Neural cell (in vitro differentiated cells): Measurements from ENCODE around the gene PHF21B. TPM values are rescaled to one million over a fixed set of nuclear protein-coding genes. Genes with fewer than 3 reads are reported as not detected.
"Not testable (repeated sequence)": the region's sequence is repeated elsewhere in the genome, so short reads cannot be mapped to it uniquely, and the experiment has no call there.

ENCODE experiments used
- H2AFZ ChIP-seq: fragments of 200-600, 300-800 bp; sonication (generic), shearing (Covaris generic); 2 replicates; pipeline ENCODE4 v1.6.0; 2014; ENCODE audit warnings: low read depth, mild to moderate bottlenecking, antibody characterized with exemption, low read length, moderate library complexity
- H3F3A ChIP-seq: fragments of 200-600 bp; shearing (Covaris generic); 2 replicates; pipeline ENCODE4 v1.6.1; 2016; ENCODE audit warnings: mild to moderate bottlenecking, moderate library complexity, mixed read lengths, antibody characterized with exemption, low read length; ENCODE audit not compliant: insufficient read depth, poor library complexity, severe bottlenecking
- H3K27ac ChIP-seq: fragments of 200-600, 300-800 bp; sonication (generic), shearing (Covaris generic); 2 replicates; pipeline ENCODE4 v1.5.1; 2014; ENCODE audit warnings: mild to moderate bottlenecking, low read length, moderate library complexity
- H3K27me3 ChIP-seq: fragments of 300-800, 200-600 bp; sonication (generic), shearing (Covaris generic); 2 replicates; pipeline ENCODE4 v1.6.0; 2014; ENCODE audit warnings: mild to moderate bottlenecking, low read depth, low read length, moderate library complexity; ENCODE audit not compliant: insufficient read depth
- H3K36me3 ChIP-seq: fragments of 300-800, 200-600 bp; sonication (generic), shearing (Covaris generic); 2 replicates; pipeline ENCODE4 v1.5.1; 2014; ENCODE audit warnings: mild to moderate bottlenecking, antibody characterized with exemption, low read length, moderate library complexity; ENCODE audit not compliant: insufficient read depth
- H3K4me2 ChIP-seq: fragments of 300-800, 200-600 bp; sonication (generic), shearing (Covaris generic); 2 replicates; pipeline ENCODE4 v1.6.0; 2014; ENCODE audit warnings: mild to moderate bottlenecking, low read length
- H3K4me3 ChIP-seq: fragments of 300-800, 200-600 bp; sonication (generic), shearing (Covaris generic); 2 replicates; pipeline ENCODE4 v1.5.1; 2014; ENCODE audit warnings: mild to moderate bottlenecking, low read length, moderate library complexity
- H3K79me2 ChIP-seq: fragments of 200-600 bp; shearing (Covaris generic); replicated peaks from 2 replicates; pipeline ENCODE4 v1.6.0; 2014; ENCODE audit warnings: mild to moderate bottlenecking, low read length, moderate library complexity; ENCODE audit not compliant: insufficient read depth
- H3K9ac ChIP-seq: fragments of 300-800, 200-600 bp; sonication (generic), shearing (Covaris generic); 2 replicates; pipeline ENCODE4 v1.6.1; 2016; ENCODE audit warnings: mild to moderate bottlenecking, low read length, mixed read lengths
- H3K9me2 ChIP-seq: fragments of 200-600 bp; shearing (Covaris generic); 2 replicates; pipeline ENCODE4 v1.6.1; 2016; ENCODE audit warnings: mild to moderate bottlenecking, low read length, mixed read lengths; ENCODE audit not compliant: insufficient read depth
- H3K9me3 ChIP-seq: fragments of 200-600, 300-800 bp; sonication (generic), shearing (Covaris generic); 2 replicates; pipeline ENCODE4 v1.6.1; 2016; ENCODE audit warnings: mild to moderate bottlenecking, mixed run types, low read length, moderate library complexity, mixed read lengths
- H4K20me1 ChIP-seq: fragments of 200-600 bp; shearing (Covaris generic); 2 replicates; pipeline ENCODE4 v1.6.1; 2016; ENCODE audit warnings: mild to moderate bottlenecking, mixed run types; ENCODE audit not compliant: insufficient read depth
- EP300 ChIP-seq: fragments of 450-650 bp; conservative IDR thresholded peaks from 2 replicates; pipeline ENCODE4 v1.6.1; 2014; ENCODE audit warnings: antibody characterized with exemption, mild to moderate bottlenecking, moderate library complexity; ENCODE audit not compliant: poor library complexity, severe bottlenecking
- EZH2 ChIP-seq: fragments of 200-600, 300-800 bp; shearing (Covaris generic), sonication (generic); IDR thresholded peaks from 2 replicates; pipeline ENCODE4 v1.6.1; 2014; ENCODE audit warnings: antibody characterized with exemption, low read length, borderline replicate concordance, mild to moderate bottlenecking; ENCODE audit not compliant: insufficient read depth, poor library complexity, severe bottlenecking
- MXI1 ChIP-seq: fragments of 450-650 bp; conservative IDR thresholded peaks from 2 replicates; pipeline ENCODE4 v1.6.1; 2014; ENCODE audit warnings: antibody characterized with exemption, mild to moderate bottlenecking; ENCODE audit not compliant: poor library complexity, severe bottlenecking
- POLR2AphosphoS5 ChIP-seq: IDR thresholded peaks from 2 replicates; pipeline ENCODE4 v1.6.1; 2012
- RAD21 ChIP-seq: fragments of 450-650 bp; conservative IDR thresholded peaks from 2 replicates; pipeline ENCODE4 v1.6.1; 2014; ENCODE audit warnings: antibody characterized with exemption, mild to moderate bottlenecking, moderate library complexity
- SMC3 ChIP-seq: fragments of 450-650 bp; conservative IDR thresholded peaks from 2 replicates; pipeline ENCODE4 v1.6.1; 2014; ENCODE audit warnings: antibody characterized with exemption, mild to moderate bottlenecking, moderate library complexity; ENCODE audit not compliant: poor library complexity
- TAF1 ChIP-seq: IDR thresholded peaks from 2 replicates; pipeline ENCODE4 v1.6.1; 2012; ENCODE audit warnings: low read depth
- polyA plus RNA-seq: library from polyadenylated mRNA; depleted of rRNA; stranded (reverse); fragments of >200 nt; gene quantifications from 2 replicates; pipeline ENCODE4 v1.2.3, GENCODE V29; 2014
- TF ChIP-seq, protein P1 (sequence below): fragments of 450-650 bp; IDR thresholded peaks from 2 replicates; pipeline ENCODE4 v1.5.1; 2014; ENCODE audit warnings: antibody characterized with exemption, mild to moderate bottlenecking, moderate library complexity; ENCODE audit not compliant: poor library complexity, severe bottlenecking
- TF ChIP-seq, protein P2 (sequence below): IDR thresholded peaks from 2 replicates; pipeline ENCODE4 v1.6.1; 2012; ENCODE audit warnings: borderline replicate concordance

The PHF21B gene
- polyA plus RNA-seq, 1 donor from 2014 or later, result 49.5 TPM

DNA sequence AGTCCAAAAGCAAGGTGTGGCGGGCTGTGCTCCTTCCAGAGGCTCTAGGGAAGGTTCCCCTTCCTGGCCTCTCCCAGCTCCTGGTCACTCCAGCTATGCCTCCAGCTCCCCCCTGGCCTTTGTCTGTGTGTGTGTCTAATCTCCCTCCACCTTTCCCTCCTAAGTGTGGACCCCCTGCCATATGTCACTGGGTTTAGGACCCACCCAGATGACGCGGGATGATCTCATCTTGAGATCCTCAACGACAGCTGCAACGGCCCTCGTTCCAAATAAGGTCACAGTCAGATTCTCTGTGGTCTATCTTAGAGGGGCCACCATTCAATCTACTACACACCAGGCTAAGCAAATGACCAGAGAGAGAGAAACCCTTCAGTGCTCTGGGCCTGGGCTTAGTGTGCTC, 149.5 kb downstream of the PHF21B start:
- no peaks in the 10 kb centered on the region for H3K79me2 ChIP-seq
- H3F3A ChIP-seq, result no peaks in the 10 kb centered on the region
- TF ChIP-seq EP300 (no peak), SMC3 (no peak), MXI1 (no peak), RAD21 (no peak)
- TF ChIP-seq, protein P1, sequence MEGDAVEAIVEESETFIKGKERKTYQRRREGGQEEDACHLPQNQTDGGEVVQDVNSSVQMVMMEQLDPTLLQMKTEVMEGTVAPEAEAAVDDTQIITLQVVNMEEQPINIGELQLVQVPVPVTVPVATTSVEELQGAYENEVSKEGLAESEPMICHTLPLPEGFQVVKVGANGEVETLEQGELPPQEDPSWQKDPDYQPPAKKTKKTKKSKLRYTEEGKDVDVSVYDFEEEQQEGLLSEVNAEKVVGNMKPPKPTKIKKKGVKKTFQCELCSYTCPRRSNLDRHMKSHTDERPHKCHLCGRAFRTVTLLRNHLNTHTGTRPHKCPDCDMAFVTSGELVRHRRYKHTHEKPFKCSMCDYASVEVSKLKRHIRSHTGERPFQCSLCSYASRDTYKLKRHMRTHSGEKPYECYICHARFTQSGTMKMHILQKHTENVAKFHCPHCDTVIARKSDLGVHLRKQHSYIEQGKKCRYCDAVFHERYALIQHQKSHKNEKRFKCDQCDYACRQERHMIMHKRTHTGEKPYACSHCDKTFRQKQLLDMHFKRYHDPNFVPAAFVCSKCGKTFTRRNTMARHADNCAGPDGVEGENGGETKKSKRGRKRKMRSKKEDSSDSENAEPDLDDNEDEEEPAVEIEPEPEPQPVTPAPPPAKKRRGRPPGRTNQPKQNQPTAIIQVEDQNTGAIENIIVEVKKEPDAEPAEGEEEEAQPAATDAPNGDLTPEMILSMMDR, result no peak
- no peak overlapping the region for H3K9ac ChIP-seq
- H3K4me2 ChIP-seq, result no peak overlapping the region
- H3K27ac ChIP-seq, result no peak overlapping the region
- no peak overlapping the region for H2AFZ ChIP-seq
- H3K9me3 ChIP-seq, result no peaks in the 10 kb centered on the region
- H3K9me2 ChIP-seq, result no peaks in the 10 kb centered on the region
- no peaks in the 10 kb centered on the region for H3K27me3 ChIP-seq
- no peaks in the 10 kb centered on the region for H4K20me1 ChIP-seq
- no peaks in the 10 kb centered on the region for H3K36me3 ChIP-seq
- H3K4me3 ChIP-seq, result no peak overlapping the region

DNA sequence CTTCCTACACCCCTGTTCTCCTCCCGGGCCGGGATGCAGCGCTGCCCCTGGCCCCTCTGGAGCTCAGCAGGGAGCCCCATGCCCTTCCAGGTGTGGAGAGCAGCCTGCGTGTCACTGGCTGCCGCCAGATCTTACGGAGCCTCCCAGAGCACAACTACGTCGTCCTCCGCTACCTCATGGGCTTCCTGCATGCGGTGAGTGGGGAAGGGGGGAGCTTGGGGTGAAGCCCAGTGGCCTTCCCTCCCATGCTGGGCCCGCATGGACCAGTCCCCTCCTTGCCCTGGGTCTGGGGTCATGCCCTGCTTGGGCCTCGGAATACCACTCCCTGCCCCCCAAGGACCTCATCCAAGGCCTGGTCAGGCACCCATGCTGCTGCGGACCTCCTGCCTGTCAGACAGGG, 150.2 kb downstream of the PHF21B start:
- H3K27ac ChIP-seq, result no peak overlapping the region
- H3K79me2 ChIP-seq, result no peaks in the 10 kb centered on the region
- H4K20me1 ChIP-seq, result no peaks in the 10 kb centered on the region
- H2AFZ ChIP-seq, result no peak overlapping the region
- no peaks in the 10 kb centered on the region for H3K36me3 ChIP-seq
- H3K9me2 ChIP-seq, result no peaks in the 10 kb centered on the region
- TF ChIP-seq TAF1, result no peak
- TF ChIP-seq EZH2, result no peak
- no peak for TF ChIP-seq POLR2AphosphoS5
- no peak for TF ChIP-seq MXI1
- TF ChIP-seq, protein P2, sequence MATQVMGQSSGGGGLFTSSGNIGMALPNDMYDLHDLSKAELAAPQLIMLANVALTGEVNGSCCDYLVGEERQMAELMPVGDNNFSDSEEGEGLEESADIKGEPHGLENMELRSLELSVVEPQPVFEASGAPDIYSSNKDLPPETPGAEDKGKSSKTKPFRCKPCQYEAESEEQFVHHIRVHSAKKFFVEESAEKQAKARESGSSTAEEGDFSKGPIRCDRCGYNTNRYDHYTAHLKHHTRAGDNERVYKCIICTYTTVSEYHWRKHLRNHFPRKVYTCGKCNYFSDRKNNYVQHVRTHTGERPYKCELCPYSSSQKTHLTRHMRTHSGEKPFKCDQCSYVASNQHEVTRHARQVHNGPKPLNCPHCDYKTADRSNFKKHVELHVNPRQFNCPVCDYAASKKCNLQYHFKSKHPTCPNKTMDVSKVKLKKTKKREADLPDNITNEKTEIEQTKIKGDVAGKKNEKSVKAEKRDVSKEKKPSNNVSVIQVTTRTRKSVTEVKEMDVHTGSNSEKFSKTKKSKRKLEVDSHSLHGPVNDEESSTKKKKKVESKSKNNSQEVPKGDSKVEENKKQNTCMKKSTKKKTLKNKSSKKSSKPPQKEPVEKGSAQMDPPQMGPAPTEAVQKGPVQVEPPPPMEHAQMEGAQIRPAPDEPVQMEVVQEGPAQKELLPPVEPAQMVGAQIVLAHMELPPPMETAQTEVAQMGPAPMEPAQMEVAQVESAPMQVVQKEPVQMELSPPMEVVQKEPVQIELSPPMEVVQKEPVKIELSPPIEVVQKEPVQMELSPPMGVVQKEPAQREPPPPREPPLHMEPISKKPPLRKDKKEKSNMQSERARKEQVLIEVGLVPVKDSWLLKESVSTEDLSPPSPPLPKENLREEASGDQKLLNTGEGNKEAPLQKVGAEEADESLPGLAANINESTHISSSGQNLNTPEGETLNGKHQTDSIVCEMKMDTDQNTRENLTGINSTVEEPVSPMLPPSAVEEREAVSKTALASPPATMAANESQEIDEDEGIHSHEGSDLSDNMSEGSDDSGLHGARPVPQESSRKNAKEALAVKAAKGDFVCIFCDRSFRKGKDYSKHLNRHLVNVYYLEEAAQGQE, result no peak
- TF ChIP-seq, protein P1, result no peak
- TF ChIP-seq SMC3, result no peak
- TF ChIP-seq RAD21, result no peak
- no peak for TF ChIP-seq EP300
- no peak overlapping the region for H3K4me3 ChIP-seq
- no peaks in the 10 kb centered on the region for H3K9me3 ChIP-seq
- no peak overlapping the region for H3K9ac ChIP-seq
- H3K27me3 ChIP-seq, result no peaks in the 10 kb centered on the region
- no peak overlapping the region for H3K4me2 ChIP-seq
- H3F3A ChIP-seq, result no peaks in the 10 kb centered on the region

DNA sequence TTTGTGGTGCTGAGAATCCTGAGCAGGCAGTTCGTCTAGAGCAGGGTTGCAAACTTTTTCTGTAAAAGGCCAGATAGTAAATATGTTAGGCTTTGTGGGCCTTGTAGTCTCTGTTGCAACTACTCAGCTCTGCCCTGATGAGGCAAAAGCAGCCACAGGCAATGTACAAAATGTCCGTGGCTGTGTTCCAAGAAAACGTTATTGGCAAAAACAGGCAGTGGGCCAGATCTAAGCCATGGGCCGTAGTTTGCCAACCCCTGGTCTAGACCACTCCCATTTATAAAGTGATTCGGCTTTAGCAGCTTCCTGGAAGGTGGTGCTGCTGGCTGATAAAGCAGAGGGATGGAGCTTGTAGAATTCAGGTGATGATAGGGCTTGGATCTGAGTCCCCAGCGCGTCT, 151.0 kb downstream of the PHF21B start:
- H3K27ac ChIP-seq, H3K4me3 ChIP-seq, H3K9me3 ChIP-seq, H3F3A ChIP-seq, H3K79me2 ChIP-seq, H3K9ac ChIP-seq, H3K4me2 ChIP-seq, H2AFZ ChIP-seq, H3K27me3 ChIP-seq, H3K9me2 ChIP-seq, H3K36me3 ChIP-seq, H4K20me1 ChIP-seq: not testable (repeated sequence)
